ENCODE results near the gene PCDHGC5.
A peak's percentile ranks its signal among the peaks of the same experiment; 100 is the strongest.

The PCDHGC5 gene

GRCh38 chr5:141492168-141492885 is 3.4 kb downstream of the PCDHGC5 start:
- Histone ChIP-seq H3K9ac (ENCODE audit: low read depth, low read length) (no peak overlapping the region), H3K27ac (ENCODE audit: low read length) (no peak overlapping the region), H3K4me3 (ENCODE audit: low read length) (no peak overlapping the region), H3K27me3 (ENCODE audit: insufficient read depth, low read length) (no peaks in the 10 kb centered on the region), H3K36me3 (ENCODE audit: insufficient read depth, low read depth, low read length) (no peaks in the 10 kb centered on the region; the same call in 1 of the 2 replicates), H3K9me3 (ENCODE audit: insufficient read depth, low read depth, low read length) (no peaks in the 10 kb centered on the region), H3K4me1 (ENCODE audit: insufficient read depth, low read length) (peaks cover 30% of the 10 kb centered on the region)

DNA sequence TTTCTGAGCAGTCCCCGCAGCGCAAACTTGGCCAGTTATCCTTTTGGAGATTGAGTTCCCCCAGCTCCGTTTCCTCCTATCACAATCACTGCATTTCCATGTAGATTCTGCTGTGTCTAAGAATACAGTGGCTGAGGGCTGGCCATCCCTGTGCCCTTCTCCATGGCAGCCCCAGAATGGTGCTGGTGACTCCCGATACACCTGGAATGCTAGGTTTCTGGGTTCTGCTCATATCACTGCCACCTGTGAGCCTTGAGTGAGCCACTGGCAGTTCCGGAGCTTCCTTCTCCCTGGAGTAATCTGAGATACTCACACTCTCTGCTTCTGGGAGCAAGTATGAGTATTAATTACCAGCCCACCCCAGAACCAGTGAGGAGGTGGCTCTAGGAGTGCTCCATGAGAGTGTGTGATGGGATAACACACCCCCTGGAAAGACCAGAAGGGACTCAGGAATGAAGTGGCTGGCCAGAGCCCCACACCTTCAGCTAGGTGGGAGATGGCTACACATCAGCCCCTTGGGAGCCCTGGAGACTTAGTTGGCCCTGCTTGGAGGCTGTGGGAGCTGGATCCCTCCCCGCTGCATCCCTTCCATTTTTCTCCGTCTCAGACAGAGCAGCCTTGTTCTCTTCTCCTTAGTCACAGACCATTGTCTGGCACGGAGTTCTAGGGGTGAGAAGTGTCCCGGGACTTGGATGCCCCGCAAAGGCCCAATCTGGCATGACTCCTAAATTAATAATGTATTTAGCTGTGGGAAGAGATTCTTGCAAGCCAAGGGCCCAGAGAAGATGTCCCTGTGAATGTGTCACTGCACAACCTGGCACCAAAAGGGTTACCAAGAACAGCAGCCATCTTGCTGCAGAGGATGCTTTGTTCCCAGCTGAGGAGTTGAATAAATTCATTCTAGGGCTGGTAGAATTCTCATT is 4.9 kb downstream of the PCDHGC5 start:
- Histone ChIP-seq H3K4me3 (ENCODE audit: low read length) (no peak overlapping the region; the same call in 1 of the 2 replicates), H3K27me3 (ENCODE audit: insufficient read depth, low read length) (no peaks in the 10 kb centered on the region), H3K27ac (ENCODE audit: low read length) (no peak overlapping the region), H3K9me3 (ENCODE audit: insufficient read depth, low read depth, low read length) (no peaks in the 10 kb centered on the region), H3K4me1 (ENCODE audit: insufficient read depth, low read length) (peaks cover 27% of the 10 kb centered on the region), H3K9ac (ENCODE audit: low read depth, low read length) (peak overlapping the region; percentile 28; the same call in 1 of the 2 replicates), H3K36me3 (ENCODE audit: insufficient read depth, low read depth, low read length) (no peaks in the 10 kb centered on the region; the same call in 1 of the 2 replicates)

DNA sequence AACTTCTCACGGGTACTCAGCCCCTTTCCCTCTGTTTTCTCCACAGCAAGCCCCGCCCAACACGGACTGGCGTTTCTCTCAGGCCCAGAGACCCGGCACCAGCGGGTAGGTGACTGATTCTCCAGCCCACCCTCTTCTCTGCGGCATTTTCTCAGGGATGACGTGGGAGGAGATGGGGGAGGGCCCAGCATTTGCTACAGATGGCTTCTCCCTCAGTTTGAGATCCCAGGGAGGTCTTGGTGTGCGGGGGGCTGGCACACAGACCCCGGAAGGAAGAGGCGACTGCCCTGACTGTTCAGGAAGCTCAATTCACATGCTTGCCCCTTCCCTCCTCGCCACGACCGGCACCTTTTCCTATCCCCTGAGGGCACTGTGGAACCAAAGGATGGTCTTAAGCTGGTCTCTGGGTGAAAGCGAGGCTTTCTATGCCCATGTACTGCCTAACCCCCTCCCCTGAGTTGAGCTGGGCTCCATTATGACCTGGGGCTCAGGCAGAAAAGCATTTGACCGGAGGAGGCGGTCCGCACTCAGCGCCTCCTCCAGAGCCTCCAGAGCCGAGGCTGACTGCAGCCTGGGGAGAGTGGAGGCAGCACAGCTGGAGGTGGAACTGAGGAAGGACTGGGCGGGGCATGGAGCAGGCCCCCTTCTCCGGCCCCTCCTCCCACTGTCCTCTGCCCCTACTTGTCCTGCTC is 6.0 kb downstream of the PCDHGC5 start:
- peak overlapping the region; percentile 28; the same call in 1 of the 2 replicates for H3K9ac ChIP-seq (ENCODE audit: low read depth, low read length)

DNA sequence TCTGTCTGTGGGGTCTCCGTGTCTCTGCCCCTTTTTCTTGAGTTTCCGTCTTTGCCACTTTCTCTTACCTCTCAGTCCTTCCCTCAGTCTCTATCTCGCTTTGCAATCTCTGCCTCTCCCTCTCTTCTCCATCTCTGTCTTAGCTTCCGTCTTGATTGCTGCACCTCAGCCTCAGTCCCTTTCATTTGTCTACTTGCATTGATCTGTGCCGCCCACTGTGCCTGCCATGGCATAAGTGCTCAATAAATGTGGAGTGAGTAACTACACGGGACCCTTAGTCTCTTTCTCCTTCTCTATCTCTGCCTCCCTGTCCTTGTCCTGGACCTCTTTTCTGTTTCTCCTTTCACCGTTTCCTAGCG is 6.6 kb downstream of the PCDHGC5 start:
- H3K27ac ChIP-seq (ENCODE audit: low read length): no peak overlapping the region
- H3K27me3 ChIP-seq (ENCODE audit: insufficient read depth, low read length): no peaks in the 10 kb centered on the region
- peak overlapping the region; percentile 41 for H3K4me3 ChIP-seq (ENCODE audit: low read length)
- peak overlapping the region; percentile 28; the same call in 1 of the 2 replicates for H3K9ac ChIP-seq (ENCODE audit: low read depth, low read length)
- H3K4me1 ChIP-seq (ENCODE audit: insufficient read depth, low read length): peaks cover 27% of the 10 kb centered on the region
- no peaks in the 10 kb centered on the region; the same call in 1 of the 2 replicates for H3K36me3 ChIP-seq (ENCODE audit: insufficient read depth, low read depth, low read length)
- H3K9me3 ChIP-seq (ENCODE audit: insufficient read depth, low read depth, low read length): no peaks in the 10 kb centered on the region

More for the DNA sequence above, 6.0 kb downstream of the PCDHGC5 start:
- peak overlapping the region; percentile 41 for H3K4me3 ChIP-seq (ENCODE audit: low read length)
- no peaks in the 10 kb centered on the region; the same call in 1 of the 2 replicates for H3K36me3 ChIP-seq (ENCODE audit: insufficient read depth, low read depth, low read length)
- peak overlapping the region; percentile 10 for H3K27ac ChIP-seq (ENCODE audit: low read length)
- no peaks in the 10 kb centered on the region for H3K27me3 ChIP-seq (ENCODE audit: insufficient read depth, low read length)
- H3K4me1 ChIP-seq (ENCODE audit: insufficient read depth, low read length): peaks cover 27% of the 10 kb centered on the region
- H3K9me3 ChIP-seq (ENCODE audit: insufficient read depth, low read depth, low read length): no peaks in the 10 kb centered on the region

DNA sequence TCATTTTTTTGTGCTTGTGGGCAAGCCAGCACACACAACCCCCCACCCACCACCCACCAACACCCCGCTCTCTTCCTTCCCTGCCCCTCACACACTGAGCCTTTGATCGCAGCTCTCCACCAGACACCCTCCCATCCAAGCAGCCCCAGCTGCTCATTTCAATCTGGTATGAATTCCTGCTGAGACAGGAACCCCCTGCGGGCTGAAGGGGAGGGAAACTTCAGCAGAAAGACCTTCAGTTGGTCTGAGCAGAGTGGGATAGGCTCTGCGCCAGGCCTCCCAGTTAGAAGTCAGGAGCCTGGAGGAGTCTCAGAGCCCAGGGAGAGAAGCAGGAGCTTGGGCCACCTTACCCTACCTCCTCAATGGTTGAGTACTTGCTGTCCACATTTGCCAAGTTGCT is 7.2 kb downstream of the PCDHGC5 start:
- Histone ChIP-seq H3K4me1 (ENCODE audit: insufficient read depth, low read length) (peaks cover 27% of the 10 kb centered on the region), H3K4me3 (ENCODE audit: low read length) (peak overlapping the region; percentile 41), H3K9ac (ENCODE audit: low read depth, low read length) (peak overlapping the region; percentile 28; the same call in 1 of the 2 replicates), H3K36me3 (ENCODE audit: insufficient read depth, low read depth, low read length) (no peaks in the 10 kb centered on the region; the same call in 1 of the 2 replicates), H3K27ac (ENCODE audit: low read length) (no peak overlapping the region), H3K9me3 (ENCODE audit: insufficient read depth, low read depth, low read length) (no peaks in the 10 kb centered on the region), H3K27me3 (ENCODE audit: insufficient read depth, low read length) (no peaks in the 10 kb centered on the region)

DNA sequence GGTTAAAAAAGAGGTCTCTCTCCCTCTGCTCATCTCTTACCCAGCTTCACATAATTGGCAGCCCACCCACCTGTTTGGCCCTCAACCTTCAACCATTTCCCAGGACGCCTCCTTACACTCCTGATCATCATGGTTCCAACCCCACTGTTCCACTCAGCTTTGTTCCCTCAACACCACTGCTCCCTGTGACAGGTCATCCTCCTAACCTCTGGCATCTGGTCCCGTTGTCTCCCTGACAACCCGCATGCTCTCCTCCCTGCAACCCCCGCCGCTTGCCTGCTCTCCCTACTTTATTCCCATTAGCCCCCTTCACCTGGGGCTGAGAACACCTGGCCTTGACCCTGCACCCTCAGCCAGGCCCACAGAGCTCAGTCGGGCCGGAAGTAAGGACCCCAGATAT is 12.9 kb downstream of the PCDHGC5 start:
- H3K9ac ChIP-seq (ENCODE audit: low read depth, low read length): no peak overlapping the region
- H3K27me3 ChIP-seq (ENCODE audit: insufficient read depth, low read length): no peaks in the 10 kb centered on the region
- H3K4me3 ChIP-seq (ENCODE audit: low read length): no peak overlapping the region
- no peaks in the 10 kb centered on the region for H3K4me1 ChIP-seq (ENCODE audit: insufficient read depth, low read length)
- no peak overlapping the region for H3K27ac ChIP-seq (ENCODE audit: low read length)
- no peaks in the 10 kb centered on the region for H3K36me3 ChIP-seq (ENCODE audit: insufficient read depth, low read depth, low read length)
- no peaks in the 10 kb centered on the region for H3K9me3 ChIP-seq (ENCODE audit: insufficient read depth, low read depth, low read length)

DNA sequence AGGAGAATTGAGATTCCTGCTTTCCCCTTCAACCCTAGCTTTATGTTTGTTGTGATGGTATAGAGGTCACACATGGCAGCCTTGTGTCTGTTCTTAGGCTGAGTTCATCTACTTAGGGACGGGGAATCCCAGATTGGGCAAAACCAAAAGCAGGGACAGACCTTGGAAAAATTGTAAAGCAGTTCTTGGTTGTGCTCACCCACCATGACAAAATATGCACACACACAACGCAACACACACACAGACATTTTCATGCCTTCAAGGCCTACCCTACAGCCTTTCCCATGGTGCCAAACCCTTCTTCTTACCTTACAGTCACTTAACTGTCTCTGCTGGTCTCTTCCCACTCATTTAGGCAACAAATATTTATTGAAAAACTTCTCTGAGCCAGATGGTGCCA is 14.8 kb downstream of the PCDHGC5 start:
- H3K27me3 ChIP-seq (ENCODE audit: insufficient read depth, low read length): no peaks in the 10 kb centered on the region
- no peak overlapping the region for H3K9ac ChIP-seq (ENCODE audit: low read depth, low read length)
- H3K9me3 ChIP-seq (ENCODE audit: insufficient read depth, low read depth, low read length): no peaks in the 10 kb centered on the region
- H3K4me3 ChIP-seq (ENCODE audit: low read length): no peak overlapping the region
- no peaks in the 10 kb centered on the region for H3K36me3 ChIP-seq (ENCODE audit: insufficient read depth, low read depth, low read length)
- peaks cover 8% of the 10 kb centered on the region; the same call in 1 of the 2 replicates for H3K4me1 ChIP-seq (ENCODE audit: insufficient read depth, low read length)
- H3K27ac ChIP-seq (ENCODE audit: low read length): no peak overlapping the region

DNA sequence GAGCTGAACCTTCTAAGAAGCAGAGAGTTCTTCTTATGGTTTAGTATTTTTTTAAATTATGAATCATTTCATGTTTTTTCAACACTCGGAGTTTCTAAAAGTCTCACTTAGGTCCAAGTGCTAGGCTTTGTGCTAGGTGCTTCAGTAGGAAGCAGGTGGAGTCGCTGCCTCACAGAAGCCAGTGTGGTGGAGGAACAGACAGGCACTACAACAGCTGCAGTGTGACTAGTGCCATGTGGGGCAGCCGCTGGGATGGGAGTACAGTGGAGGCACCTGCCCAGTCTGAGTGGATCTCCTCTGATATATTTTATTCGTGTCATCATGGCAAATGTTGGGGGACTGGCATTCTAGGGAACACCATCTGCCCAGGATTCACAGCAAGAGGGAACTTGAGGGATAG is 15.3 kb downstream of the PCDHGC5 start:
- Histone ChIP-seq H3K9ac (ENCODE audit: low read depth, low read length) (no peak overlapping the region), H3K27ac (ENCODE audit: low read length) (no peak overlapping the region), H3K36me3 (ENCODE audit: insufficient read depth, low read depth, low read length) (no peaks in the 10 kb centered on the region), H3K4me3 (ENCODE audit: low read length) (no peak overlapping the region), H3K27me3 (ENCODE audit: insufficient read depth, low read length) (no peaks in the 10 kb centered on the region), H3K4me1 (ENCODE audit: insufficient read depth, low read length) (peaks cover 11% of the 10 kb centered on the region; the same call in 1 of the 2 replicates), H3K9me3 (ENCODE audit: insufficient read depth, low read depth, low read length) (no peaks in the 10 kb centered on the region)

GRCh38 chr5:141506381-141507155 is 17.7 kb downstream of the PCDHGC5 start:
- peaks cover 14% of the 10 kb centered on the region; the same call in 1 of the 2 replicates for H3K4me1 ChIP-seq (ENCODE audit: insufficient read depth, low read length)
- H3K9ac ChIP-seq (ENCODE audit: low read depth, low read length): no peak overlapping the region
- no peaks in the 10 kb centered on the region for H3K27me3 ChIP-seq (ENCODE audit: insufficient read depth, low read length)
- no peak overlapping the region for H3K27ac ChIP-seq (ENCODE audit: low read length)
- H3K36me3 ChIP-seq (ENCODE audit: insufficient read depth, low read depth, low read length): peaks cover 7% of the 10 kb centered on the region; the same call in 1 of the 2 replicates
- no peaks in the 10 kb centered on the region for H3K9me3 ChIP-seq (ENCODE audit: insufficient read depth, low read depth, low read length)
- H3K4me3 ChIP-seq (ENCODE audit: low read length): no peak overlapping the region

GRCh38 chr5:141507387-141508091 is 18.7 kb downstream of the PCDHGC5 start:
- Histone ChIP-seq H3K9me3 (ENCODE audit: insufficient read depth, low read depth, low read length) (no peaks in the 10 kb centered on the region), H3K4me1 (ENCODE audit: insufficient read depth, low read length) (peaks cover 14% of the 10 kb centered on the region; the same call in 1 of the 2 replicates), H3K4me3 (ENCODE audit: low read length) (no peak overlapping the region), H3K9ac (ENCODE audit: low read depth, low read length) (peak overlapping the region; percentile 49; the same call in 1 of the 2 replicates), H3K27me3 (ENCODE audit: insufficient read depth, low read length) (no peaks in the 10 kb centered on the region), H3K27ac (ENCODE audit: low read length) (peak overlapping the region; percentile 17), H3K36me3 (ENCODE audit: insufficient read depth, low read depth, low read length) (peaks cover 13% of the 10 kb centered on the region; the same call in 1 of the 2 replicates)
